Loucy (cell line): ENCODE results near the gene LAMB1.

ENCODE experiments used
- H2AFZ ChIP-seq: fragments of 200-600 bp; sonication (generic); 2 replicates; pipeline ENCODE4 v1.6.0; 2016; ENCODE audit warnings: antibody characterized with exemption, mild to moderate bottlenecking, low read length, moderate library complexity
- H3F3A ChIP-seq: fragments of 200-600 bp; 2 replicates; pipeline ENCODE4 v1.6.0; 2016; ENCODE audit warnings: antibody characterized with exemption, low read depth, mild to moderate bottlenecking
- H3K27me3 ChIP-seq: fragments of 200-600 bp; sonication (generic); 2 replicates; pipeline ENCODE4 v1.6.1; 2014; ENCODE audit warnings: low read length, mild to moderate bottlenecking; ENCODE audit not compliant: insufficient read depth, poor library complexity, severe bottlenecking
- H3K36me3 ChIP-seq: fragments of 200-600 bp; sonication (generic); 2 replicates; pipeline ENCODE4 v1.6.1; 2016; ENCODE audit warnings: low read length; ENCODE audit not compliant: insufficient read depth
- H3K4me1 ChIP-seq: fragments of 200-600 bp; sonication (generic); 2 replicates; pipeline ENCODE4 v1.5.1; 2014; ENCODE audit warnings: low read length, mild to moderate bottlenecking; ENCODE audit not compliant: insufficient read depth, poor library complexity, severe bottlenecking
- H3K4me2 ChIP-seq: fragments of 200-600 bp; sonication (generic); 2 replicates; pipeline ENCODE4 v1.6.0; 2014; ENCODE audit warnings: antibody characterized with exemption, low read length, low read depth, mild to moderate bottlenecking; ENCODE audit not compliant: poor library complexity, severe bottlenecking
- H3K4me3 ChIP-seq: fragments of 200-600 bp; sonication (generic); 2 replicates; pipeline ENCODE4 v1.5.1; 2014; ENCODE audit warnings: low read length, mild to moderate bottlenecking, mixed read lengths; ENCODE audit not compliant: poor library complexity, severe bottlenecking
- H3K79me2 ChIP-seq: fragments of 200-600 bp; sonication (generic); 2 replicates; pipeline ENCODE4 v1.6.1; 2014; ENCODE audit warnings: low read length; ENCODE audit not compliant: insufficient read depth
- H3K9ac ChIP-seq: fragments of 200-600 bp; sonication (generic); 2 replicates; pipeline ENCODE4 v1.6.0; 2014; ENCODE audit warnings: mild to moderate bottlenecking, low read depth, low read length, moderate library complexity; ENCODE audit not compliant: poor library complexity, severe bottlenecking
- H3K9me2 ChIP-seq: fragments of 200-600 bp; sonication (generic); replicated peaks from 2 replicates; pipeline ENCODE4 v1.6.1; 2016; ENCODE audit warnings: low read depth, low read length, mixed read lengths
- H3K9me3 ChIP-seq: fragments of 200-600 bp; sonication (generic); 2 replicates; pipeline ENCODE4 v1.6.1; 2014; ENCODE audit warnings: mild to moderate bottlenecking, antibody characterized with exemption, low read length, low read depth; ENCODE audit not compliant: insufficient read depth
- H4K20me1 ChIP-seq: fragments of 200-600 bp; sonication (generic); 2 replicates; pipeline ENCODE4 v1.6.0; 2014; ENCODE audit warnings: antibody characterized with exemption, low read length, mild to moderate bottlenecking; ENCODE audit not compliant: insufficient read depth, poor library complexity, severe bottlenecking
- CTCF ChIP-seq: fragments of 200-600 bp; sonication (generic); conservative IDR thresholded peaks from 2 replicates; pipeline ENCODE4 v1.5.1; 2014; ENCODE audit warnings: mild to moderate bottlenecking, antibody characterized with exemption, low read length
- EZH2phosphoT487 ChIP-seq: fragments of 200-600 bp; IDR thresholded peaks from 2 replicates; pipeline ENCODE4 v1.6.1; 2018; ENCODE audit warnings: antibody characterized with exemption, mild to moderate bottlenecking, moderate library complexity, borderline replicate concordance

The LAMB1 gene

GRCh38 chr7:107978815-107979408 is 24.0 kb downstream of the LAMB1 start:
- Histone ChIP-seq H3K9me3 (no peaks in the 10 kb centered on the region; the same call in 1 of the 2 replicates), H3K79me2 (no peaks in the 10 kb centered on the region), H3K4me1 (no peaks in the 10 kb centered on the region), H3F3A (no peaks in the 10 kb centered on the region), H3K9me2 (no peaks in the 10 kb centered on the region), H3K4me3 (no peak overlapping the region), H3K9ac (no peak overlapping the region), H3K36me3 (no peaks in the 10 kb centered on the region), H3K4me2 (no peak overlapping the region), H2AFZ (no peak overlapping the region), H3K27me3 (no peaks in the 10 kb centered on the region), H4K20me1 (no peaks in the 10 kb centered on the region)
- TF ChIP-seq EZH2phosphoT487, result no peak
- no peak for TF ChIP-seq CTCF

- no peaks in the 10 kb centered on the region for H3K79me2 ChIP-seq
- H2AFZ ChIP-seq, result no peak overlapping the region
- no peaks in the 10 kb centered on the region for H3K4me1 ChIP-seq
- no peak for TF ChIP-seq EZH2phosphoT487
- no peak for TF ChIP-seq CTCF
- H3K4me3 ChIP-seq, result no peak overlapping the region
- no peaks in the 10 kb centered on the region for H3K36me3 ChIP-seq
- H3K9me3 ChIP-seq, result no peaks in the 10 kb centered on the region; the same call in 1 of the 2 replicates
- no peaks in the 10 kb centered on the region for H3F3A ChIP-seq
- no peaks in the 10 kb centered on the region for H3K27me3 ChIP-seq
- no peaks in the 10 kb centered on the region for H4K20me1 ChIP-seq
- H3K9me2 ChIP-seq, result no peaks in the 10 kb centered on the region
- no peak overlapping the region for H3K4me2 ChIP-seq
- H3K9ac ChIP-seq, result no peak overlapping the region
These were observed 25.9 kb downstream of the LAMB1 start for GRCh38 chr7:107977048-107977447.

GRCh38 chr7:107976620-107977019 is 26.3 kb downstream of the LAMB1 start:
- Histone ChIP-seq H3K9me3 (no peaks in the 10 kb centered on the region; the same call in 1 of the 2 replicates), H3K9me2 (no peaks in the 10 kb centered on the region), H3F3A (no peaks in the 10 kb centered on the region), H4K20me1 (no peaks in the 10 kb centered on the region), H3K79me2 (no peaks in the 10 kb centered on the region), H3K9ac (no peak overlapping the region), H3K4me2 (no peak overlapping the region), H3K27me3 (no peaks in the 10 kb centered on the region), H3K36me3 (no peaks in the 10 kb centered on the region), H3K4me1 (no peaks in the 10 kb centered on the region), H3K4me3 (no peak overlapping the region), H2AFZ (no peak overlapping the region)
- TF ChIP-seq CTCF (no peak), EZH2phosphoT487 (no peak)
